ENCODE data around the gene WAC. TPM values are rescaled to one million over a fixed set of nuclear protein-coding genes. Genes with fewer than 3 reads are reported as not detected.

The WAC gene
- total and polyA plus RNA-seq, 2 of the 13 experiments (the other 11 are each of a cell fraction or from before 2014, with no cell fraction given): 69.1 to 96.2 TPM

- TF ChIP-seq ZNF451 (CRISPR knock-in tag; IDR thresholded peaks at IDR 0.05) (peak; percentile 70; the same call in 1 of the 2 replicates), KLF6 (CRISPR knock-in tag; IDR thresholded peaks at IDR 0.05) (peak; percentile 87), STAG1 (CRISPR knock-in tag; IDR thresholded peaks at IDR 0.05) (no peak), ZFAT (CRISPR knock-in tag; conservative IDR thresholded peaks at IDR 0.05) (no peak), MAF1 (CRISPR knock-in tag; IDR thresholded peaks at IDR 0.05; ENCODE audit: borderline replicate concordance) (no peak), GPBP1L1 (CRISPR knock-in tag; IDR thresholded peaks at IDR 0.05) (no peak), TCF7 (IDR thresholded peaks at IDR 0.05; ENCODE audit: low read depth) (no peak), POLR2A (IDR thresholded peaks at IDR 0.05; ENCODE audit: insufficient read depth in 1 of 2, low read depth in 2 of 2, low read length in 2 of 2) (peak; percentile 72 to 84), ZNF230 (CRISPR knock-in tag; IDR thresholded peaks at IDR 0.05) (peak; percentile 66; the same call in 1 of the 2 replicates), ZNF792 (CRISPR knock-in tag; IDR thresholded peaks at IDR 0.05) (peak; percentile 67; the same call in 1 of the 2 replicates), ZNF7 (CRISPR knock-in tag; IDR thresholded peaks at IDR 0.05) (peak; percentile 40; the same call in 1 of the 2 replicates), ARHGAP35 (CRISPR knock-in tag; IDR thresholded peaks at IDR 0.05; ENCODE audit: borderline replicate concordance) (0 out of 2 replicates have a peak, but pooled peaks have one; percentile 55), TRIM22 (IDR thresholded peaks at IDR 0.05) (no peak), ARID5B (CRISPR knock-in tag; IDR thresholded peaks at IDR 0.05) (peak; percentile 52; the same call in 1 of the 2 replicates), WIZ (CRISPR knock-in tag; IDR thresholded peaks at IDR 0.05) (peak; percentile 65; the same call in 1 of the 2 replicates), ZNF879 (CRISPR knock-in tag; IDR thresholded peaks at IDR 0.05) (no peak), ZNF264 (CRISPR knock-in tag; IDR thresholded peaks at IDR 0.05) (no peak; the same call in 1 of the 2 replicates), STAT6 (CRISPR knock-in tag; IDR thresholded peaks at IDR 0.05; ENCODE audit: borderline replicate concordance) (no peak)
Observed at GRCh38 chr10:28532337-28533185, at the start of gene WAC (continued).
